Activated CD8-positive, alpha-beta memory T cell treated with anti-CD3 and anti-CD28 coated beads for 48 hours (primary cell): ENCODE results near the gene DEPDC4.
A peak's percentile ranks its signal among the peaks of the same experiment; 100 is the strongest.
"Not testable (repeated sequence)": the region's sequence is repeated elsewhere in the genome, so short reads cannot be mapped to it uniquely, and the experiment has no call there.

ENCODE experiments used
- DNase-seq, 3 experiments: peaks; one replicate each; pipeline ENCODE4 v3.0.0-alpha.2; 2020; ENCODE audit warnings: low read depth in 2 of 3, low spot score in 2 of 3

The DEPDC4 gene

DNA sequence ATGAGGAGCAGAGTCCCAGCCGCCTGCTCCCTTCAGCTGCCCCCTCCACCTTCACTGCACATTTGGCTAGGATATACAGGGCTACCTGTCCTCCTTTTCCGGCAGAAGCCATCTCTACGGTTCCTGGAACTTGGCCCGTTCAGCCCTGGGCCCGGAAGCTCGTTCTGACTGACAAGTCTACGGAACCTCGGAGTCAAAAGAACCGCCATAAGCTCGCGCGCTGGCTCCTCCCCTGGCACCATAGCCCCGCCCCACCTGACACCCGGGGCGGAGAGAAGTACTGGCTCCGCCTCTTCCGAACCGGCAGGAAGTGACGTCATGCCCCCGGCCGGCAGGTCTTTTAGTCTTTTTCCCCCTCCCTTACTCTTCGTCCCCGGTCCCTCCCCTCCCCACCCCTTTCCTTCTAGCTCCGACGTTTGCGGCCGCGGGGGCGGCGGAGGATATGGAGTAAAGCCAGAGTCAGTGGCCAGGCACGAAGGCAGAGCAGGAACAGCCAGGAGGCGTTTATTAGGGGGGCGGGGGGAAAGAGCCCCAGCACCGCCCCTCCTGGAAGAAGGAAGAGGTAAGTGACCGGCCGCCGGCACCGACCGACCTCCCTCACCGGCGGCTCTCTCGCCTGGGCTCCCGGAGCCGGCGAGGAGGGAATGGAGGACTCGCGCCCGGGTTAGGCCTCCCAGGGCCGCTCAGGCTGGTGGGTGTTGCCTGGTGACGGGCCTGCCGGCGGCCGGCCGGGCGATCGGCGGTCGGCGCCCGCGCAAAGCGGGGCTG is at the start of gene DEPDC4, which contains the start of gene SCYL2:
Gene DEPDC4, minus strand, starts transcription at position 245 of the 768 bp plus-strand sequence. Its CDS starts 3 bp downstream, at position 242.
Gene SCYL2, plus strand, starts transcription at position 343 of the 768 bp plus-strand sequence. CDS start 15,794 bp downstream, outside the sequence.
- peak; percentile 83 to 95 (median 86) for DNase-seq

DNA sequence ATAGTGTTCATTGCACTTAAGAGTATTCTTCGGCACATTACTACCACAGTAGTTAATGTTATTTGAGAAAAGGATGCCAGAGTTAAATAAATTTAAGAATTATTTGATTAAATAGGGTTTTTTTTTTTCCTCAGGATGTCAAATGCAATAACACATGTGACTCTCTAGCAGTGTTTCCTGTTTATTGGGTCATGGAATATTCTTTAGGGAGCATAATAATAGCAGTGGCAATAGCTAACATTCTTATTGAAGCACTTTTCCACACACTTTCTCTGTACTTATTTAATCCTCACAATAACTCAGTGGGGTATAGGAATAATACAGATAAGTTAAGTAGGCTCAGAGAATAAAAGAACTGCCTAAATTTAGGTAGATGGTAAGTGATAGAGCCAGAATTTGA is 44.4 kb upstream of the DEPDC4 start:
- no peak for DNase-seq

DNA sequence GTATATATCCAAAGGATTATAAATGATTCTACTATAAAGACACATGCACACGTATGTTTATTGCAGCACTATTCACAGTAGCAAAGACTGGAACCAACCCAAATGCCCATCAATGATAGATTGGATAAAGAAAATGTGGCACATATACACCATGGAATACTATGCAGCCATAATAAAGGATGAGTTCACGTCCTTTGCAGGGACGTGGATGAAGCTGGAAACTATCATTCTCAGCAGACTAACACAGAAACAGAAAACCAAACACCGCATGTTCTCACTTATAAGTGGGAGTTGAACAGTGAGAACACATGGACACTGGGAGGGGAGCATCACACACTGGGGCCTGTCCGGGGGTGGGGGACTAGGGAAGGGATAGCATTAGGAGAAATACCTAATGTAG is 41.3 kb upstream of the DEPDC4 start:
- not testable (repeated sequence) for DNase-seq

DNA sequence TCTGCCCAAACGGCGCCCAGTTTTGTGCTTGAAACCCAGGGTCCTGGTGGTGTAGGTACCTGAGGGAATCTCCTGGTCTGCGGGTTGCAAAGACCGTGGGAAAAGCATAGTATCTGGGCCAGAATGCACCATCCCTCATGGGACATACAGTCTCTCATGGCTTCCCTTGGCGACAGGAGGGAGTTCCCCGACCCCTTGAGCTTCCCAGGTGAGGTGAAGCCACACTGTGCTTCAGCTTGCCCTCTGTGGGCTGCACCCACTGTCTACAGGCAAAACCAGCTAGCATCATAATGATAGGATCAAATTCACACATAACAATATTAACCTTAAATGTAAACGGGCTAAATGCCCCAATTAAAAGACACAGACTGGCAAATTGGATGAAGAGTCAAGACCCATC is 37.5 kb upstream of the DEPDC4 start:
- DNase-seq: not testable (repeated sequence)

DNA sequence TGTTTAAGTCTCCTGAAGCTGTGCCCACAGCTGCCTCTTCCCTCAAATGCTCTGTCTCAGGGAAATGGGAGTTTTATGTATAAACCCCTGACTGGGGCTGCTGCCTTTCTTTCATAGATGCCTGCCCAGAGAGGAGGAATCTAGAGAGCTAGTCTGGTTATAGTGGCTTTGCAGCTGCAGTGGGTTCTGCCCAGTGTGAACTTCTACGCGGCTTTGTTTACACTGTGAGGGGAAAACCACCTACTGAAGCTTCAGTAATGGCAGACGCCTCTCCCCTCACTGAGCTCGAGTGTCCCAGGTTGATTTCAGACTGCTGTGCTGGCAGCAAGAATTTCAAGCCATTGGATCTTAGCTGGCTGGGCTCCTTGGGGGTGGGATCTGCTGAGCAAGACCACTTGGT is 37.0 kb upstream of the DEPDC4 start:
- DNase-seq: no peak

DNA sequence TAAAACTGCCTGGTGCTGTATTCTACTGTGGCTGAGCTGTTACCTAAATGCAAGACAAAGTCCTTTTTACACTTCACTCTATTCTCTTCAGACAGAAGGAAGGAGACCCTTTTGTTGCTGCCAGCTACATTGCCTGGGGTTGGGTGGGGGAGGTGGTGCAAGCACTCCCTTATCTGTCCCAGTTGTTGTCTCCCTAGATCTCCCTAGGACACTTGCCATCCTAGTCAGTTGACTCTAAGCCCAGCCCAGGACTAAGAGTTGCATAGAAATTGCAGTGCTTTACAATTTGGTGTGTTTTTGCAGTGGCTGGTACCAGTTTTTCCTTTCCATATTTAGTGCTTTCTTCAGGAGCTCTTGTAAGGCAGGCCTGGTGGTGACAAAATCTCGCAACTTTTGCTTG is 35.2 kb upstream of the DEPDC4 start:
- no peak for DNase-seq

DNA sequence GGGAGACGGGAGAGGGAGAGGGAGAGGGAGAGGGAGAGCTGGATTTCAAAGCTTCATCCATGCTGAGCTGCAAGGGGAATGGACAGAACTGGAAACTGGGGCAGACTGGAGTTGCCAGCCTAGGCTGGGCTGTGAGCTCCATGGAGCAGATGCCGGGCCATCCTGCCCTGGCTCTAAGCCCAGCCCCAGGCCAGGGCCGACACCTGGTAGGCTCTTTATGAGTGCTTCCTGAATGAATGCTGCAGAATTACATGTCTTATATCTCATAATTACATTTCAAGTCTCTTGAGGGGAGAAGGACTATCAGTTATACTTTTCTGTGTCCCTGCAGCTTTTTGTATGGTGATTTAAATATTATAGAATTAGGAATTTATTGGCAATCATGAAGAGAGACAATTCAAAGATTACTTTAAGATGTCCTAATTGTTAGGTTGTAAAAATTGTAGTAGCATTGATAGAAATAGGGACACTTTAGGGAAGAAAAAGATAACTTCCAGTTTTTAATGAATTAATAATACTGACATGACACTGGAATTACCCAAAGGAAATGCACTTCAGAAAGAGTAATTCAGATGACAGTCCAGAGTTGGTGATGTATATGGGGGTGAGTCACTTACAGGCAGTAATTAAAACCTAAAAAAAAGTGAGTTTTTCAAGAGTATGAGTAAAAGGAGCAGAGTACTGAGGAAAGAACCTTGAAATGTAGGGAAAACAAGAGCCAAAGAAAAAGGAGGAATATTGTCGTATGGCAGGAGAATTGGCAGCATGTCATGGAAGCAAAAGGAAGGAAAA is 29.1 kb upstream of the DEPDC4 start:
- DNase-seq: no peak

DNA sequence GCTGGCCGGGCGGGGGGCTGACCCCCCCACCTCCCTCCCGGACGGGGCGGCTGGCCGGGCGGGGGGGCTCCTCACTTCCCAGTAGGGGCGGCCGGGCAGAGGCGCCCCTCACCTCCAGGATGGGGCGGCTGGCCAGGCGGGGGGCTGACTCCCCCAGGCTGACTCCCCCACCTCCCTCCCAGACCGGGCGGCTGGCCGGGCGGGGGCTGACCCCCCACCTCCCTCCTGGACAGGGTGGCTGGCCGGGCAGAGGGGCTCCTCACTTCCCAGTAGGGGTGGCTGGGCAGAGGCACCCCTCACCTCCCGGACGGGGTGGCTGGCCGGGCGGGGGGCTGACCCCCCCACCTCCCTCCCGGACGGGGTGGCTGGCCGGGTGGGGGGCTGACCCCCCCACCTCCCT is 27.5 kb upstream of the DEPDC4 start:
- DNase-seq: not testable (repeated sequence)

DNA sequence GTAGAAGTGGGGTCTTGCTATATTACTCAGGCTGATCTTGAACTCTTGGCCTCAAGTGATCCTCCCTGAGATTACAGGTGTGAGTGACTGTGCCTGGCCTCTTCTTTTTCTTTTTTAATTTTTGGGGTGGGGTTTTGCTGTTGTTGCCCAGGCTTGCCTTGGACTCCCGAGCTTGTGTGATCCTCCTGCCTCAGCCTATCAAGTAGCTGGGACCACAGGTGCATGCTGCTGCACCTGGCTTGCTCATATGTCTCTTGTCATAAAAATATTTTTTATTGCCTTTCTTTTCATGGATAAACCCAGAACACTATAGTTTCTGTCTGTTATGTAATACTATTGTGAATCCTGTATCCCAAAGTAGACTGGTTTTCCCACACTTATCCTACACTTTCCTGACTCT is 26.1 kb upstream of the DEPDC4 start:
- no peak for DNase-seq

DNA sequence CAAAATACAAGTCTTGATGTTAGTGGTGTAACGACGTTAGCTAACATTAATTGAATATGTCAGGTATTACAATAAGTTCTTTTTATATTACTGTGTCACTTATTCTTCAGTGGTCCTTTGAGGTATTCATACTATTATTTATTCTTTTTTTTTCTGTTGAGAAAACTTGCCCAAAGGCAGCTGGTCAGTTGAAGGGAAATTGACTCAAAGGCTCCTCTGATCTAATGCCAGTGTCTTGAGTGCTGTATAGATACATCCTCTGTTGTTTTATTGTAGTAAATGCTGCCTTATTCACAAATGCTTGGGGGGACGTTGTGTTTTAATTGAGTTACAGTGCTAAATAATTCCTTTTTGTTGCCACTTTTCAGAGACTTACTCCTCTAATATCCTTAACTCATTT is 23.1 kb upstream of the DEPDC4 start:
- no peak for DNase-seq

DNA sequence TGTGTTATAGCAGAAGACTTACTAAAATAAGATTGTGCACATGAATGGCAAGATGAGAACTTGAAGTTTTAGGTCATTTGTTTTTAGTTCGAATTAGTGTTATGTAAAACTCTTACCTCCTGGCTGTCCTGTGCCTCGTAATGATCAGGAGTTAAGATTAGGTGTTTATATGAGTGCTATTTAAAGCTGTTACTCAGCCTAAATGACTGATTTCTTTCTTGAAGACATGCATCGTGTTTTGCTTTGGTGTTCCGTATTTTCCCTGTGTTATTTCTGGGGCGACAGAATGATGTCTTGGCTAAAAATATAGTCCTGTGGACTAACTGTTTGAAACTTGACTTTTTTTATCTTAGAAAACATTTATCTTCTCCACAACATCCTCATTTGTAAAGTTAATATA is 22.2 kb upstream of the DEPDC4 start:
- DNase-seq: no peak

DNA sequence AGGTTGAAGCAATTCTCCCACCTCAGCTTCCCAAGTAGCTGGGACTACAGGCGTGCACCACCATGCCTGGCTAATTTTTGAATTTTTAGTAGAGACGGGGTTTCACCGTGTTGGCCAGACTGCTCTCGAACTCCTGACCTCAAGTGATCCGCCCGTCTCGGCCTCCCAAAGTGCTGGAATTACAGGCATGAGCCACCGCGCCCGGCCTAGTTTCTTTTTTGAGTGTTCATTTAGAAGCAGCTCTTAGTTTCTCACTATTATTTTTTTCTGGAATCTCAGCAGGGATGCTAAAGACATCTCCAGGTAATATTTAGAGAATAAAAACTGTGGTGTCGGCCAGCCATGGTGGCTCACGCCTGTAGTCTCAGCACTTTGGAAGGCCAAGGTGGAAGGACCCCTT is 17.7 kb upstream of the DEPDC4 start:
- DNase-seq: not testable (repeated sequence)

DNA sequence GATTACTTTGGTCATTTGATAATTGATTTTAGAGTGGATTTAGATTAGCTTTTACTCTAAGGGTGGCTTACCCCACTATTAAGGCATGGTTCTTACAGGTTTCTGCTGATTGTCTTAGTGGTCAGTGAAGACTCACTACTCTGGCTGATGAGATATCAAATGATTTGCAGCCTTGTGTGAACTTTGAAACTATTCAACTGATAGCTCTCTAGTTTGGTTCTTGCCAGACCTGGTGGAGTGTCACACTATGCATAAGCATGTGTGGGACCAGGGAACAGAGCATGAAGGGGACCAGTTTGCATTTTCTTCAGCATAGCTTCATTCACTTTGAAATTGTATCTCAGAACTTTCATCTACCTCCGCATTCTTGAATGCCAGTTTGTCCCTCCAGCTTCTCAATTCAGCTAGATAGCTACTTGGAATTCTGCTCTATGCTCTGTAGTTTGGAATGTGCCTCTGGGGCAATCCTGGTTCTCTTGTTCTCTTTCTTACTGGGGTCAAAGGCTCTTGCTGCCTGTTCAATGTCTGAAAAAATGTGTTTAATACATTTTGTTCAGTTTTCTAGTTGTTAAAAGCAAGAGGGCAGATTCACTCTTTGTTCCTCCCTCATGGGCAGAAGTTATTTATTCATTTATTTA is 12.8 kb upstream of the DEPDC4 start:
- DNase-seq: no peak

DNA sequence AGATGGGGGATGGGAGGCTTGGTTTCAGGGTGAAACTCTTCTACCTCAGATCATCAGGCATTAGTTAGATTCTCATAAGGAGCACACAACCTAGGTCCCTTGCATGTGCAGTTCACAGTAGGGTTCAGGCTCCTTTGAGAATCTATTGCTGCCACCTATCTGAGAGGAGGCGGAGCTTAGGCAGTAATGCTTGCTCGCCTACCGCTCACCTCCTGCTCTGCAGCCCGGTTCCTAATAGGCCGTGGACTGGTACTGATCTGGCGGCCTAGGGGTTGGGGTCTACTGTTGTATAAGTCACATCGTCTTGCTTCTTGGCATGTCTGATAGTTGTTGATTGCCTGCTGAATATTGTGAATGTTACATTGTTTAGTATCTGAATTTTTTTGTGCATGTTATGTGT is 12.3 kb upstream of the DEPDC4 start:
- no peak for DNase-seq

DNA sequence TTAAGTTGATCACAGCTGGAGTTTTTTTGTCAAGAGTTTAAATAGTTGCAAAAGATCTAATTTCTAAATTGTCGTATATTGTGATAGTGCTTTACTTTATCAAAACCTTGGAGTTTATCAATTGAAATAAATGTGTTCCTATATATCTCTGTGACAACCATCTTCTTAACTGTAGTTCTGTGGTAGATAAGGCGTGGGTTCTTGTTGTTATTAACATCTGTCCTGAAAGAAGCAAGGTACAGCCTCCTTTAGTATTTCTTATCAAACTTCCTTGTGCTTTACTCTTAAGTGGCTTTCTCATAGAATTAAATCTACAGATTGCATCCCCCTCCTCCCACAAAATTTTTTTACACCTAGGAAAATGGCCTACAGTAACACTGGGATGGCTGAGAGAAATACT is 7.4 kb upstream of the DEPDC4 start:
- DNase-seq: no peak

DNA sequence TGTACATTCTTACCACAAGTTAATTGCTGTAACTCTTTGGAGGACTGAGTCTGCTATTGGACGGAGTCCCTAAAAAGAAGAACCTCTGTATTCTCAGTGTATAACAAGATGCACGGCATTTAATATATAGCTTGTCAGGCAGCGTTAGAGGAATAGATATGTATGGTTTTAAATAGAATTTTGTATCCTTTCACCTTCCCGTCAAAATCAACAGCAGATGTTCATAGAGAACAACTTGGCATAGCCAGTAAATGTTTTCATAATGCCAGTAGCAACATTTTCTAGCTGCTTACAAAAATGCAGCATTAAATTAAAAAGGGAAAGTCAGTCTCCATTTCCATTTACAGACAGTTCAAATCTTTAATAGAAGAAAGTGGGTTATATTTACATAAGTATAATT is 6.9 kb upstream of the DEPDC4 start:
- no peak for DNase-seq

DNA sequence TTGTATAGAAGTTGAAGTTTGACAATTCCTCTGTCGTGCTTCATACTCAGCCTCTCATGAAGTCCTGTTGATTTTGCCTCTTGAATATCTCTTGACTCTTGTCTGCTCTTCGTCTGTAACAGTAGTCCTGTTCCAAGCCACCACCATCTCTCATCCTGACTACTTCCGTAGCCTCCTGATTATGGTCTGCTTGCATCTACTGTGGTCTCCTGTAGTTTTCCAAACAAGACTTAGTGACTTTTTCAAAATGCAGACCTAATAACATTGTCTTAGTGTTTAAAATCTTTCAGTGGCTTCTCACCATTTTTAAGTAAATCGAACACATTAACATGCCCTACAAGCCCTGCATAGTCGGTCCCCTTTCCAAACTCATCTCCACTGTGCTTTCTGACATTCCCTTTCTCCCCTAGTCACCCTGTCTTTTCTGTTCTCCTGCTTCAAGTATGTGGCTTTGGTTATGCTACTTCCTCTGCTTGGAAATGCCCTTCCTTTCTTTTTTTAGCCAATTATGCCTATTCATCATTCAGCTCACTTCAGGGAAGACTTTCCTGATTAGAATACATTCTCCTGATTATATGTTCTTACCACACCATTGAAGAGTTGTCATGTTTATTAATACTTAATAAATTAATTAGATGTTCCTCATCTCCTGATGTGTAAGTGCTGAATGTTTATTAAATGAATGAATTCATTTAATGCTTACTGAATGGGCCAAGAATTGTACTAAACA is 2.1 kb upstream of the DEPDC4 start:
- no peak for DNase-seq

DNA sequence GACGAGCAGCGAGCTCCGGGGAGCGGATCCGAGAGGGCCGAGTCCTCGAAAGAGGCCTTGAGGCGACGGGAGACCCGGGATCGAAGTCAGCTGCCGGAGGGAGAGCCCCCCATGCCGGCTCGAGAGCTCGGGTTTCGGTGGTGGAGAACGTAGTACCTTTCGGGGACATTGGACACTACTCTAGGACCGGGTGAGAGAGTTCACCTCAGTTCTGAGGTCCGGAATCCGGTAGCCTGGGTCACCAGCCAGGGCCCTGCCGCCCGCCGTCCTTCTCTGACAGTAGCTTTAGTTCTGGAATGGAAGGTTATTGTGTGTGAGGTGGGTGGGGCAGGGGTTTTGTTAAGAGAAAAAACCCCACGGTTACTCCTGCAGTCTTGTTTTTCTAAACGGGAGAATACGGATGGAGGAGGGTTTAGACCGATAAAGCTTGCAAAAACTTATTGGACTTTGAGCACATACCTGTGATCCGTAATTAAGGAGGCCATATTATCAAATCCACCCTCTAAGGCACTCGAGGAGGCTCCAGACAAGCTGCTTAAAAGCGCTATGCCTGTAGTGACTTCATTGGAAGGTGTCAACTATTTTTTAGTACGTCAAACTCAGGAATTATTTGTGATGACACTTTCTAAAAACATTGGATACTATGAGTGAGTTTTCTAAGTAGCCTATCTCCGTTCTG is 863 bp upstream of the DEPDC4 start:
- DNase-seq: peak in 2 of 3 experiments; percentile 6 to 15

DNA sequence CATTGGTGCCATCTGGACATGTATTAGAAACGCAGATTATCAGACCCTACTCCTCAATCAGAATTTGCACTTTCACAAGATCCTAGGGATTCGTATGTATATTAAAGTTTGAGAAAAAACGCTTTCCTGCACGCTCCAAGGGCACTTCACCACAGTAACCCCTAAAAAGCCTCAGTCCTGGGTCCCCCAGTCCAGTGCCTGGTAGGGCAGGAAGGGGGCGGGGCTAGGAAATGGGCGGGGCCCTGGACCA is 369 bp downstream of the DEPDC4 start:
- no peak for DNase-seq

DNA sequence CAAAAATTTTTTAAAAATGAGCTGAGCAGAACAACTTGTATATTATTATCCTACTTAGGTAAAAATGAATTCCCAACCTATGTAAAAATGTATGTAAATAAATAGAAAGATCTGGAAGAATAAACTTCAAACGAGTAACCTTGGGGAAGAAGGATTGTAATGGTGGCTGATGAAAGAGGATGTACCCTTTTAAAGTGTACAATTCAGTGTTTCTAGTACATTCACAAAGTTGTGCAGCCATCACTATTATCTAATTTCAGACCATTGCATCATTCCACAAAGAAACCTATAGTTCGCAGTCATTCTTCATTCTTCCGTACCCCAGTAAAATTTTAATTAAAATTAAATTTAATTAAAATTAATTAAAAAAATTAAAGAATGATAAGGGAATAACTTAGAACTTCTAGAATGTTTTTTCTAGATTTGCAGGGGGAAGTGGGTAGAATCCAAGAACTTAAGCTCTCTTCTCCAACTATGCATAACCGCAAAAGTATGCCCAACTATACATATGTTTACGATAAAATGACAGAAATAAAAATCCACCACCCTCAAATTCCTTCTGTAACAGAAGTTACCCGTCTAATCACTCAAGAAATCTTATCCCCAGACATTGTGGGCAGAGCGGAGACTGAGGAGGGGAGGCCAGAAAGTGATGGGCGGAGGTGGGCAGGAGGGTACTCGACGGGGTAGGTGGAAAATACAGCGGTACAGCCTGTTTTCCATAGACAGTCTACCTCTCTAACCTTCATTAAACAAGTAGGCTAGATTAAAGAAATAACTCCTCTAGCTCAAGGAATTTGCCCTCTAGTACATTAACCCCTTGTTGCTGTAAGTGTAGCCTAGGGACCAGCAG is 921 bp downstream of the DEPDC4 start:
- DNase-seq: no peak
